NCI-H1694 treated with DMSO at 0.1 percent for 48 hours (cell line): ENCODE results near the gene PALB2.

Experiments
- DNase-seq: peaks from one replicate; lab custom pipeline; 2025; lab: John Stamatoyannopoulos, UW

The PALB2 gene

GRCh38 chr16:23581764-23582163 is 59.3 kb downstream of the PALB2 start:
- no peak for DNase-seq

- no peak for DNase-seq
Observed at GRCh38 chr16:23580391-23580790, 60.7 kb downstream of the PALB2 start.

GRCh38 chr16:23579371-23579770 is 61.7 kb downstream of the PALB2 start:
- no peak for DNase-seq

GRCh38 chr16:23578101-23578830 is 62.8 kb downstream of the PALB2 start:
- no peak for DNase-seq

GRCh38 chr16:23577493-23577892 is 63.6 kb downstream of the PALB2 start:
- DNase-seq, result no peak

GRCh38 chr16:23575834-23576233 is 65.3 kb downstream of the PALB2 start:
- DNase-seq, result no peak

GRCh38 chr16:23573817-23574216 is 67.3 kb downstream of the PALB2 start:
- no peak for DNase-seq

GRCh38 chr16:23572394-23572793 is 68.7 kb downstream of the PALB2 start:
- DNase-seq, result no peak

- DNase-seq, result no peak
Observed at GRCh38 chr16:23571895-23572294, 69.2 kb downstream of the PALB2 start.

GRCh38 chr16:23570992-23571632 is 70.0 kb downstream of the PALB2 start:
- no peak for DNase-seq

- DNase-seq, result no peak
Observed at GRCh38 chr16:23567602-23568001, 73.5 kb downstream of the PALB2 start.

- DNase-seq, result no peak
Observed at GRCh38 chr16:23566724-23567123, 74.4 kb downstream of the PALB2 start.

- no peak for DNase-seq
Observed at GRCh38 chr16:23564575-23565363, 76.3 kb downstream of the PALB2 start.

GRCh38 chr16:23563186-23563585 is 77.9 kb downstream of the PALB2 start:
- no peak for DNase-seq

GRCh38 chr16:23562505-23562904 is 78.6 kb downstream of the PALB2 start:
- DNase-seq, result no peak

- no peak for DNase-seq
Observed at GRCh38 chr16:23561586-23561985, 79.5 kb downstream of the PALB2 start.

GRCh38 chr16:23557779-23558702 is 83.1 kb downstream of the PALB2 start:
- DNase-seq, result no peak

- peak; percentile 98 for DNase-seq
Observed at GRCh38 chr16:23556881-23557778, 84.0 kb downstream of the PALB2 start, which contains the start of the genes EARS2 and UBFD1. EARS2 (minus strand) TSS chr16:23557350; CDS start chr16:23557343, 7 bp downstream. UBFD1 (plus strand) TSS chr16:23557727; CDS start chr16:23557743, 16 bp downstream.

GRCh38 chr16:23554536-23554935 is 86.6 kb downstream of the PALB2 start:
- no peak for DNase-seq
